GM21390 (cell line): ENCODE measurements around the gene NIN.

ENCODE experiments used
- ATAC-seq: cut with Tn5 transposase; IDR thresholded peaks from one replicate; pipeline ENCODE4 v1.9.1; 2021; ENCODE audit not compliant: unreplicated experiment

The NIN gene

DNA sequence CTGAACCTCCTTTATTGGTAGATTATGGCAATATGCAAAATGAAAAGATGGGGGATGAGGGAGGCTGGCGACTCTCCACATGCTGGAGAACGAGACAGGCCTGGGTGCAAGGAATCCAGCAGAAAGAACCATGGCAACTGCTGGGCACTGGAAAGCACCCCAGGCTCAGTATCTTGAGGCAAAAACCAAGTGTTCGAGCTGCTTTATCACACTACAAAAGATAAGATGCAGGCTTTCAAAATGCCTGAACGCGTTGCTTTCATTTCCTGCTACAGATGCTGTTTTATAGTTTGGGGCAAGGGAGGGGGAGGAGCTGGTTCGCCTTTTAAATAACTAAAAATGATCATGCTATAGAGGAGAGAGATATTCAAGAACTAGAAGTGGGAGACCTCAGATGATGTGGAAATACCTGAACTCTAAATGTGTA is 38.9 kb downstream of the NIN start:
- ATAC-seq = no peak

DNA sequence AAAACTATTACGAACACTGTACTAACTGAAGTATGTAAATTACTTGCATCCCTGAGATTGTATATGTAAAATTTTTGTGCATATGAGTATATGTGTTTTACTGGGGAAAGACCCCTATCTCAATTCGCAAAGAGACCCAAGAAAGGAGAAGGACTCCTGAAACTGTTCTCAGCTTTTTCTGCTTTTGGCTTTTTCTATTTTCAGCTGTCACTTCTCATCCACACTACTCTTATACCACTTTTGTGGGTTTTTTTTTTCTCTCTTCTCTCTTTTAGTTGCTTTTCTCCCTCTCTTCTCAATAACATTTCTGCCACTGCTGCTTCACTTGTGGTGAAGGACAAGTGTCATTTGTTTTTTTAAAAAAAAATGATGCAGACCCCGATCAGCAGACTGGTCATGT is 39.8 kb downstream of the NIN start:
- ATAC-seq = peak; percentile 33

DNA sequence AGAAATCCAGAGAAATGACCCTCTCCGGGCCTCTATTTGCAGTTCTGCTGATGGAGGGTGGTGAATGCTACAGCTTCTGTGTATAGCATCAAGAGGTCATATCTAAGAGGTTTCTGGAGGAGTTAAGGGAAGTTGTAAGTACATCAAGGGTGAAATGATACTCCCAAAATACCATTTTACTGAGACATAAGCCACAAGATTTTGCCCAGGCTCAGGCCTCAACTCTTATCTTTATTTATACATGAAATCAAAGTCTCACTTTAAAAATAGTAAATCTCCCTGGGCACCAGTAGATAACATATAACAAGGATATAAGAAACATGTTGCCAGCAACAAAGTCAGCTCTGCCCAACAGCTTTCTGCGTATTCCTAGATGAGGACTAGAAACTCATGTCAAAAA is 40.4 kb downstream of the NIN start:
- ATAC-seq = no peak

DNA sequence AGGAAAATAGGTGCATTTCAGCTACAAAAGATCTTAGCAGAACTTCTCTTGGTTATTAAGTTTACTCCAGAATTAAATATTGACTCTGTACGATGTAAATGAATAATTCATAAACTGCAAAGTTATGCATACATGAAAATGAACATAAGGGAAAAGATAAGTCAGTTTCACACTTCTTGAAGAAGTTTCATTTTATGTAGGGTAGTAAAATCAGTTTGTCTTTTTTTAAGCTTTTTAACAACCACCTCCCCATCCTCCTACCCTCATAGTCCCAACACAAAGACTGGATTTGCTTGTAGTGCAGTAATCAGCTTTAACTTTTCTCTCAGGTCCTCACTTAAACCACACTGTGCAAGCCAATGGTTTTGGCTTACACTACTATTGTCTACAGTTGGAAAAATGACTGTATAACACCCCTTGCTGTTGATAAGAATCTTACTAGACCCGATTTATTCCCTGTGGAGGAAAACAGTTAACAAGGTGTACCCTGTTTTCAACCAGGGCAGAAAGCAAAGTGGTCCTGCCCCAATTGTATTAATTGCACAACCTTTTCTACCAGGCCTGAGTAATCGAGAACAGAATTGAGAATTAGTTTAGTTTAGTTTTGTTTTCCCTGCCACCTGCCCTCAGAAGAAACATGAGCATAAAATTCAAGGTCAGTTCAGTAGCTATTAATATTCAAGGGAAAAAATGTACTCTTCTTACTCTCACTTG is 44.1 kb downstream of the NIN start:
- ATAC-seq = no peak

GRCh38 chr14:50785457-50786063 is 45.4 kb downstream of the NIN start:
- no peak for ATAC-seq

GRCh38 chr14:50784683-50785456 is 46.1 kb downstream of the NIN start:
- no peak for ATAC-seq

DNA sequence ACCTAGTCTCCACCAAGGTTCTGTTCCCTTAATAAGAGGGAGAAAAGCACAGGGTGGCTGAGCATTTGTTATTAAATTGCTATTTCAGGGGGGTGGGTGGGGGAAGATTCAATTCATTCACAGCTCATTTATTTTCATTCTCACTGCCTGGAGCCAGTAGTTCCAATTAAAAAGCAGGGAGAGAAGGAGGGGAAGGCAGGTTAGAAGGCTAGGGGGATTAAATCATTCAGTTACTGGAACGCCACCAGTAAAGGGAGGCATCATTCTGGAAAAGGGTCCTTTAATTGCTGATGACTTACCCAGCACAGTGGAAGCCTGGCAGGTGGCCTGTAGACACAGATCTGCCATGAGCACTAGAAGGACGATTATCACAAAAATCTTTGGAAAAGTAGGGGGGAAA is 47.4 kb downstream of the NIN start:
- ATAC-seq = no peak

DNA sequence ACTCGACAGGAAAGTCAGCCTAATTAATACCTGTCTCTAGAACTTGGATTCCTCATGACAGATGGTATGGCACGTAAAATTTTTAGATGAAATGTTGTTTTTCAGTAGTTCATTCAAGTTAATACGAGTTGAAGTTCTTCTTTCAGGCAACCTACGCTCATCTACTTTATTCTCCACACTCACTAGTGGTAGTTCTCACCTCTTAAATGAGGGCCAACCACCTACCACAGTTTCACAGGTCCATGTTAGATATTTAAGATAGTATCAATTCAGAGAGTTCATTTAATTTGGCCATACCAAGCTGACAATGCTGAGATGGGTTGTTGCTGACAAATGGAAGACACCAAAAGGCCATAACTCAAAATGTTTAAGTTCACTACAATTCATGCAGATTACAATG is 50.6 kb downstream of the NIN start:
- no peak for ATAC-seq

- no peak for ATAC-seq
These were observed 52.1 kb downstream of the NIN start for GRCh38 chr14:50778721-50779483.

- no peak for ATAC-seq
These were observed 54.4 kb downstream of the NIN start for GRCh38 chr14:50776522-50776921.

DNA sequence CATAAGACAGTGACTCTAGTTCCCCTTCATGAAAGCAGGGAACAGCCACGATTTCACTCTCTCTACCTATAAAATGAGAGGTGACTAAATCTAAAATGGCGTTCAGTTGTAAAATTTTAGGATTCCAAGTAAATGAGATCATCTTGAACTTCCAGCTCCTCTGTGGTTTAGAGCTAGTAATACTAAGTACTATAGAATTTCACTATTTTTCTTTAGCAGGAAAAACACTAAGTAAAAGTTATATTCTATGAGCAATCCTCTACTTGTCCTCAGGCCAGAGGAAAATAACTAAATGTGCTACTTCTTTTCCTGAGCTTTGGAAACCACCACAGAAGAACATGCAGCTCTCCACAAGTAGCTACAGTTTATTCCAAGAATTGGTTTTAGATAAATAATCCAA is 55.6 kb downstream of the NIN start:
- ATAC-seq = no peak

DNA sequence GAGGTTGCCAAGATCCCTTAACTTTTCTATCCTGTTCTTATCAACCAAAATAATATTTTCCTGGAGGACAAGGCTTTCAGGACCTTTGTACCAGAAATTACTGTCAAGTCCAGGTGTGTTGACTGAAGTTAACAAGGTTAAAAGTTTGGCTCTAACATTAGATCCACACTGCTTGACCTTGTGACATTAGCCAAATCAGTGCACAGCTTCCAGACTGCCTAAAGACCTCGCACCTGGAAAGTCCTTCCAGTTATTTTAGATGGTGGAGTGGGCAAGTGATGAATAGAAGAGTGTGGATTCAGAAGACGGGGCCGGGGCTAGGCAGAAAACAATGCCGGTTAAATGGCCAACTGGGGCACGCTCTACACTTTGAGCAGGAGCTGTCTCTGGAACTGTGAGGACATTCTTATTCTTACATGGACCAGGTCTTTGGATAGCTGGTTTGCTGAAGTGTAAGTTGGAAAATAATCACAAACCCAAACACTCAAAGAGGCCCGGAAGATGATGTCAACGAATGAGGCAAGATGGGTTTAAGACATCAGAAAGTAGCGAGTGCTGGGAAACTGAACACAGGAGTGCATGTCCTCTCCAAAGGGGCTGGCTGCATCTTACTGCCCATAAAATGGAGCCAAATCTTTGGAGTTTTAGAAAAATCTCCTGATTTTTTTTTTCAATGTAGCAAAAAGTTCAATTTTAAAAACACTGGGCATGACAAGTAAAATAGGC is 56.3 kb downstream of the NIN start:
- no peak for ATAC-seq

GRCh38 chr14:50773632-50774541 is 57.1 kb downstream of the NIN start:
- no peak for ATAC-seq

- ATAC-seq = no peak
These were observed 58.5 kb downstream of the NIN start for GRCh38 chr14:50772412-50772811.

DNA sequence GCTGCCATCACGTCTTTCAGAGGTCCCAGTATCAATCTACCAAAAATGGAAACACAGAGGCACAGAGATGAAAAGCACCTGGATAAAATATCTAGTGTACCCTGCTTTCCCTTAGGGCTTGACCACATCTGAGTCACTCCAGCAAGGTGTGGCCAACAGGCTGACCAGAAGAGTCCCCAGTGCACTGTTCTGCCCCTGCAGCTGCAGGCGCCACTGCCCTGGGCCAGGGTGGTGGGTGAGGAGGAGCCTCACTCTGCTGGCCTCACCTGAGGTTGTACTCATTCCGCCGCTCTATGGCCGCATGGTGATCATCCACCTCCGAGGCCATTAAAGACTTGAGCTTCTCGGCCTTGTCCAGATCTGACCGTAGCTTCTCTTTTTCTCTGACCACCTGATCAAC is 60.4 kb downstream of the NIN start:
- ATAC-seq = no peak

DNA sequence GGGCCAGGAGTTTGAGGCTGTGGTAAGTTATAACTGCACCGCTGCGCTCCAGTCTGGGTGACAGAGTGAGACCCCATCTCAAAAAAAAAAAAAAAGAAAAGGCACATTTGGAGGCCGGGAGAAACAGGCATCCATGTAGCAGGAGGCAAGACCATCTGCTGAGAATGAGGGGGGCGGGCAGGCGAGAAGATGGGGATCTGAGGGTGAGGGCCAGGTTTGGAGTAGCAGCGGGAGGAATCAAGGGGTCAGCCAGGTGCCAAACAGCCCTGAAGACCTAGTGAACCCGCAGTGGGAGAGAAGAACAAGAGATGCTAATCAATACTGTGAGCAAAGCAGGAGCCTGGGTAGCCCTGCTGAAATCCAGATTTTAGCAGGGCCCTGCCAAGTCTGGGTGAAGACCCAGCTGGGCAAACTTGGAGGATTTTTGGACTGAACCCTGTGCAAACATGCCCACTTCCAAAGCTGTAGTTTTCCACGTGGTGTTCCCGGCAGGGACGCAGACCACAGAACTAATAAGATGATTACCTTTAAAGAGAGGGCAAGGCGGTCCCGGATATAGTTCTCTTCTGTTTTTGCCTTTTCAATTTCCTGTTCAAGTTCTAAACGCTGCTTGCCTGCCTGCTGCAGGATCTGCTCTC is 61.0 kb downstream of the NIN start:
- ATAC-seq = no peak

DNA sequence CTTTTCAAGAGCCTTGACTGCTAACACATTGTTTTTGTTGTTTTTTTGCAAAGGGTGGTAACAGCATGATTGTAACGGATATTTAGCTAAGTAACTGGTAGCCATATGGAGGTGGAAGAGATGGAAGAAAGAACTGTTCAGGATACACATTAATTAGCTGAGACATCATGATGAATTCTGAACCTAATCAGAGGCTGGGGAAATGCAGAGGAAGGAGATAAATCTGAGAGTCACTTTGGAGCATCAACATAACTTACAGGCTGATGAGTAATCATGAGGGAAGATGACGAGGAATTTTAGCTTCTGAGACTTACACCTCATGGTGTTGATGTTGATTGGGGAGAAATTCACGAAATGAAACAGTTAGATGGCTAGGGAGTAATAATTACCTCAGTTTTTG is 62.3 kb downstream of the NIN start:
- ATAC-seq = no peak

DNA sequence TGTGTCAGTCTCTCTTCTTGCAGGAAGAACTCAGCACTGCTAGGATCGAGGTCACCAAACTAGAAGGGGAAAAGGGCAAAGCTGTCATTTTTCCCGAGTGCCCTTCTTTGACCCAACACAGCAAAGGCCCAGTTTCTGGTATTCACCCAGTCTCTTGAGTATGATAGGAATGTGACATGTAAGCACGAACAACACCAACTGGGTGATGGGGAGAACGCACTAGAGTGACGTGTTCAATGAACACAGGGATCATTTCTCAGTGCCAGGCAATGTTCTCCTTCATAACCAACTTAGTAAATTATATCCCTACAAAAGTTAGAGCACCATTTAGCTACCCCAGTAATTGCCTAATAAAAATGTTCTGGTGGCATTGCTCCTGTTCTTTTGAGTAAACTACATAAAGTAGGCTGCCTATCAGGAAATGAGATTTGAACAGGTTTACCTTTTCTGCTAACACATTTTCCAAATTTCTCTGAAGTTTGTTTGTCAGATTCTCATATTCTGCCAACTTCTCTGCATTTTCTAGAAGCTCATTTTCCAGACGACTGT is 64.5 kb downstream of the NIN start:
- ATAC-seq = no peak

- ATAC-seq = no peak
These were observed 67.5 kb downstream of the NIN start for GRCh38 chr14:50763382-50764007.
